HepG2 (cell line): ENCODE measurements around the gene TXNDC2. TPM values are rescaled to one million over a fixed set of nuclear protein-coding genes. Genes with fewer than 3 reads are reported as not detected.

ENCODE experiments used
- KDM4B ChIP-seq: sonication (generic); formaldehyde crosslinking; IDR thresholded peaks from 2 replicates; pipeline ENCODE4 v1.4.0; 2020; ENCODE audit warnings: missing genetic modification reagents
- MAZ ChIP-seq, 2 experiments: sonication (generic) in 1 of 2; formaldehyde crosslinking in 1 of 2; IDR thresholded peaks; 2 replicates each; pipeline versions ENCODE4 v1.5.0 to v1.6.1; 2012 to 2020; ENCODE audit warnings: low read depth in 2 of 2, mild to moderate bottlenecking in 2 of 2, borderline replicate concordance in 1 of 2, improper control_type of control experiment in 1 of 2, low read length in 1 of 2, missing genetic modification reagents in 1 of 2, moderate library complexity in 1 of 2
- MEF2D ChIP-seq: sonication (generic); formaldehyde crosslinking; IDR thresholded peaks from 2 replicates; pipeline ENCODE4 v1.5.1; 2020; ENCODE audit warnings: mild to moderate bottlenecking, missing genetic modification reagents
- MIER3 ChIP-seq: IDR thresholded peaks from 2 replicates; pipeline ENCODE4 v1.6.1; 2016; ENCODE audit warnings: missing compliant biosample characterization, borderline replicate concordance
- PLRG1 ChIP-seq: fragments of 450-650 bp; conservative IDR thresholded peaks from 2 replicates; pipeline ENCODE4 v1.6.1; 2016
- POGK ChIP-seq: sonication (generic); formaldehyde crosslinking; conservative IDR thresholded peaks from 2 replicates; pipeline ENCODE4 v1.8.0; 2022; ENCODE audit warnings: mild to moderate bottlenecking, moderate library complexity, missing genetic modification reagents
- RORA ChIP-seq: sonication (generic); formaldehyde crosslinking; IDR thresholded peaks from 2 replicates; pipeline ENCODE4 v1.5.0; 2020; ENCODE audit warnings: mild to moderate bottlenecking, missing genetic modification reagents, moderate library complexity
- TGIF2 ChIP-seq: IDR thresholded peaks from 2 replicates; pipeline ENCODE4 v1.6.1; 2016; ENCODE audit warnings: control low read depth, missing compliant biosample characterization
- ZBTB4 ChIP-seq: sonication (generic); formaldehyde crosslinking; IDR thresholded peaks from 2 replicates; pipeline ENCODE4 v1.4.0; 2020; ENCODE audit warnings: missing genetic modification reagents, mild to moderate bottlenecking, borderline replicate concordance
- ZFP36L2 ChIP-seq: sonication (generic); formaldehyde crosslinking; IDR thresholded peaks from 2 replicates; pipeline ENCODE4 v1.4.0; 2020; ENCODE audit warnings: missing genetic modification reagents
- ZNF710 ChIP-seq: sonication (generic); formaldehyde crosslinking; IDR thresholded peaks from 2 replicates; pipeline ENCODE4 v1.5.0; 2020; ENCODE audit warnings: mild to moderate bottlenecking, missing genetic modification reagents, borderline replicate concordance
- polyA plus RNA-seq, 8 experiments: library from polyadenylated mRNA; depleted of rRNA in 3 of 8; stranded (reverse) in 7 of 8; unstranded in 1 of 8; fragments of >200 nt; fragmentation: Illumina TruSeq in 4 of 8; extraction: Trizol in 4 of 8; gene quantifications; 2 replicates each; pipeline versions ENCODE4 v1.2.1 to v1.2.3, GENCODE V29; 2011 to 2016; ENCODE audit warnings: low read depth in 4 of 8, missing spikeins in 1 of 8, mixed read lengths in 1 of 8; ENCODE audit not compliant: insufficient read depth in 1 of 8
- total RNA-seq, 5 experiments: library from RNA; depleted of rRNA; stranded (reverse); fragments of >200 nt; fragmentation: Illumina TruSeq; extraction: Trizol; gene quantifications; 2 replicates each; pipeline ENCODE4 v1.2.3, GENCODE V29; 2016; ENCODE audit warnings: low read depth in 1 of 5

Gene TXNDC2
- total and polyA plus RNA-seq, 2 of the 13 experiments (the other 11 are each of a cell fraction or from before 2014, with no cell fraction given) = not detected

GRCh38 chr18:9869715-9870430 lies 15.9 kb upstream of the TXNDC2 start (continued):
- TF ChIP-seq POGK (CRISPR knock-in tag) (0 out of 2 replicates have a peak, but pooled peaks have one; percentile 50), TGIF2 (CRISPR knock-in tag) (peak; percentile 51; the same call in 1 of the 2 replicates), ZBTB4 (CRISPR knock-in tag) (no peak), MIER3 (CRISPR knock-in tag) (peak; percentile 79; the same call in 1 of the 2 replicates), ZNF710 (CRISPR knock-in tag) (0 out of 2 replicates have a peak, but pooled peaks have one; percentile 31), PLRG1 (no peak), ZFP36L2 (CRISPR knock-in tag) (no peak), KDM4B (CRISPR knock-in tag) (peak; percentile 71; the same call in 1 of the 2 replicates), MEF2D (peak; percentile 70; the same call in 1 of the 2 replicates), MAZ (IDR thresholded peaks at IDR 0.05; ENCODE audit: borderline replicate concordance, low read depth, low read length) (0 out of 2 replicates have a peak, but pooled peaks have one; percentile 18), MAZ (CRISPR knock-in tag; IDR thresholded peaks at IDR 0.05; ENCODE audit: low read depth) (no peak), RORA (CRISPR knock-in tag) (0 out of 2 replicates have a peak, but pooled peaks have one; percentile 64)
